ENCODE data around the gene TRIM7.
A peak's percentile ranks its signal among the peaks of the same experiment; 100 is the strongest.
"Not testable (repeated sequence)": the region's sequence is repeated elsewhere in the genome, so short reads cannot be mapped to it uniquely, and the experiment has no call there.

The TRIM7 gene

DNA sequence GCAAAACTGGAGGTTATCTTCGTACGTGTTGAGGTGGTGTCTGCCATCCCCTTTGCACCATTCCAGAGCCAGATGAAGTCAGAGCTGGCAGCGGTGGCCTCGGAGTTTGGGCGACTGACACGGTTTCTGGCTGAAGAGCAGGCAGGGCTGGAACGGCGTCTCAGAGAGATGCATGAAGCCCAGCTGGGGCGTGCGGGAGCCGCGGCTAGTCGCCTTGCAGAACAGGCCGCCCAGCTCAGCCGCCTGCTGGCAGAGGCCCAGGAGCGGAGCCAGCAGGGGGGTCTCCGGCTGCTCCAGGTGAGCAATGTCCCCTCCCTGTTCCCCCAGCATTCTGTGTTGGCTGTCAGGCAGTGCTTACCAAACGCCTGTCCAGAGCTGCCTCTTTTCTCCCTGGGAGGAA, 27.6 kb upstream of the TRIM7 start:
- no peak for DNase-seq

DNA sequence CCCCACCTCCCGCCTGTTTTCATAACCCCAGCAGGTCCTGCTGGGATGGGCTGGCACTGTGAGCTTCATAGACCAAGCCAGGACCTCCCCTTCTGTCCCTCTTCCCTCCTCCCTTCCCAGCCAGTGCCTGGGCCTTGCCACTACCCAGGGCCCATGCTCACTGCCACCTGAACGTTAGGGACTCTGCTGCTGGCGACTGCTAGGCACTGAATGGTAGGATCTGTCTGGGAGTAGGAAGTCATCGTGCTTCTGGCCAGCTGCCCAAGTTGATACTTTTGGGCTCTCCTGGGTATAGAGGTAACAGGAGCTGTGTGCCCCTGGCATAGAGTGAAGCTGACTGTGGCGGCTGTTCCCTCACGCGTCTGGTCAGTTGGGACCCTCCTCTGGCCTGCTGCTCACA, 26.4 kb upstream of the TRIM7 start:
- DNase-seq, result no peak

DNA sequence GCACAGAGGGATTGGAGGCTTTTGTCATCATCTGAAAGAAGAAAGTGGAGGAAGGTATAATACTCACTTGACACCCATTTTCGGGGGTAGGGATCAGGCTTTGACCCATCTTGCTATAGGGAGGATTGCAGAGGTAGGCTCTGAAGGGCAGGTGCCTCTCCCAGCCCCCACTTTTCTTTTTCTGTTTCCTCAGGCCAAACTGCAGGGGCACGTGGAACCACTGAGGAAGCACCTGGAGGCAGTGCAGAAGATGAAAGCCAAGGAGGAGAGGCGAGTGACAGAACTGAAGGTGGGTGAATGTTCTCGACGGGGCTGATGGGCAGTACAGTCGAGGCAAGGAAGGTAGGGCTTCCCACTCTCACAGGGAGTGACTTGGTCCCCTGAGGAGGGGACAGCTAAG, 25.6 kb upstream of the TRIM7 start:
- DNase-seq, result no peak

DNA sequence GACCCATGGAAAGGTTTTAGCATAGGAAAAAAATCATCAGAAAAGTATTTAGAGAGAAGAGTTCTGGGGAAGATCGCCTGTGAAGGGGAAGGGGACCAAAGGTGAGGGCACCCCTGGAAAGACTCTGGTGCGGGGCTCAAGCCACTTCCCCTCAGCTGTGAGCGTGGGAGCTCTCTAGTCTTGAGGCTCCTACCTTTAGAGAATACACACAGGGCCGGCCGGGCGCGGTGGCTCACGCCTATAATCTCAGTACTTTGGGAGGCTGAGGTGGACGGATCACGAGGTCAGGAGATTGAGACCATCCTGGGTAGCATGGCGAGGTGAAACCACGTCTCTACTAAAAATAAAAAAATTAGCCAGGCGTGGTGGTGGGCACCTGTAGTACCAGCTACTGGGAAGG, 25.0 kb upstream of the TRIM7 start:
- no peak for DNase-seq

DNA sequence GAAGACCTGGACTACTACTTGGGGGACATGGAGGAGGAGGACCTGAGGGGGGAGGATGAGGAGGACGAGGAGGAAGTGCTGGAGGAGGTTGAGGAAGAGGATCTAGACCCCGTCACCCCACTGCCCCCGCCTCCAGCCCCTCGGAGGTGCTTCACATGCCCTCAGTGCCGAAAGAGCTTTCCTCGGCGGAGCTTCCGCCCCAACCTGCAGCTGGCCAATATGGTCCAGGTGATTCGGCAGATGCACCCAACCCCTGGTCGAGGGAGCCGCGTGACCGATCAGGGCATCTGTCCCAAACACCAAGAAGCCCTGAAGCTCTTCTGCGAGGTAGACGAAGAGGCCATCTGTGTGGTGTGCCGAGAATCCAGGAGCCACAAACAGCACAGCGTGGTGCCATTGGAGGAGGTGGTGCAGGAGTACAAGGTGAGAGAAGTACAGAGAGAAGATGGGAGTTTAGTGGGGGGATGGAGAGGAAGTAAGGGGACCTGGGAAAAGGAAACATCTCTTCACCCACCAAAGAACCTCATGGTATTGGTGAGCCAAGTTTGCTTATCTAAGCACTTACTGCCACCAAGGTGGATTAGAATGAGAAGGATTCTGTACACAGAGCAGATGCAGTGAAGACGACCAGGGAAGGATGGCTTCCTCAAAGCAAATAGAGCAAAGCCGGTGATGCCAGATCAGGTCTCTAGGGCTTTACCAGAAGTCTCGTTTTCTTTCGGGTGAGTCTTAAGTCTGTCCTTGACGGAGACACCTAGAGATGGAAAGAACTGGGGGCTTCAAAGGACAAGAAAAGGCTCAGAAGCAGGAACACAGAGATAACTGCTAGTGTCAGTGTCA, 19.6 kb upstream of the TRIM7 start:
- no peak for DNase-seq

DNA sequence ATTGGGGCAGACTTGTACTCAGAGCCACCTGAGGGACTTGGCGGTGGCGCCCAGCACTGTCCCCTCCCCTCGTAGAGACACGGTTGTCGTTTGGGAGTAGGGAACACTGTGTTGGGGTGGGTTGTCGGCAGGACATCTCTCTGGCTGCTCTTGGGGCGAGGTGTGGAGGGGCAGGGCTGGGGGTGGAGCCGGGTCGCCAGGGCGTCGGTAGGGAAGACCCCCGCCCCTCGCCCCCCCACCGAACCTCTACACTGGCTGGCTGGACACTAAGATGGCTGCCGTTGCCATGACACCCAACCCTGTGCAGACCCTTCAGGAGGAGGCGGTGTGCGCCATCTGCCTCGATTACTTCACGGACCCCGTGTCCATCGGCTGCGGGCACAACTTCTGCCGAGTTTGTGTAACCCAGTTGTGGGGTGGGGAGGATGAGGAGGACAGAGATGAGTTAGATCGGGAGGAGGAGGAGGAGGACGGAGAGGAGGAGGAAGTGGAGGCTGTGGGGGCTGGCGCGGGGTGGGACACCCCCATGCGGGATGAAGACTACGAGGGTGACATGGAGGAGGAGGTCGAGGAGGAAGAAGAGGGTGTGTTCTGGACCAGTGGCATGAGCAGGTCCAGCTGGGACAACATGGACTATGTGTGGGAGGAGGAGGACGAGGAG, 18.9 kb upstream of the TRIM7 start:
- no peak for DNase-seq

DNA sequence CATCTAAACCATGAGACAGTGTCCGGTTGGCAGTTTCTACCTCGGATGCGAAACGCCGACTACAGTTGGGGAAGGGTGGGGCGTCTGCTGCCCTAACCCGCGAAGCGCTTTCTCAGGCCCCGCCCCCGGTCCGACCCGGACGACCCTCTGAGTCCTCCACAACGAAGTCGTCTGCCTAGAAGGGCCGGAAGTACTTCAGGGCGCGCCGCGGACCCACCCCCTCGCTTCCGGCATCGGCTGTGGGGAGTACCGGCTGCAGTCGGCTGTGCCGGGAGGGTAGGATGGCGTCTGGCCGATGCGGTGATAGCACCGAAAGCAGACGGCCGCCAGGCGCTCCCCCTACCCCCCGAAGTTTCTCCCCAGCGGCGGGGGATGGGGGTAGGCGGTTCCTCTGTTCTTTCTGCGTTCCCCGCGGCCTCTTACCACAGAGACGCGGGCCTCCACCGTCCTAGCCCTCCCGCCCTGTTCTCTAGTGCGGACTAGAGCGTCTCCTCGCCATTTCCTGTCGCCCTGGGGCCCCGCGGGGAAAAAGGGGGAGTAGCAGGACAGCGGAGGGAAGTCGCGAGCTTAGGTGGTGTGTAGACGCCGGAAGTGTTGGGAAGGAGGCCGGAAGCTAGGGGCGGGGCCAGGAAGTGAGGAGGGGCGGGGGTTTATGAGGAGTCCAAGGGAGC, 18.2 kb upstream of the TRIM7 start, which contains the start of gene TRIM41:
Gene TRIM41 (plus strand): TSS at position 224 of the 671 bp plus-strand sequence. CDS start 719 bp downstream, outside the sequence.
- peak; percentile 75 for DNase-seq

DNA sequence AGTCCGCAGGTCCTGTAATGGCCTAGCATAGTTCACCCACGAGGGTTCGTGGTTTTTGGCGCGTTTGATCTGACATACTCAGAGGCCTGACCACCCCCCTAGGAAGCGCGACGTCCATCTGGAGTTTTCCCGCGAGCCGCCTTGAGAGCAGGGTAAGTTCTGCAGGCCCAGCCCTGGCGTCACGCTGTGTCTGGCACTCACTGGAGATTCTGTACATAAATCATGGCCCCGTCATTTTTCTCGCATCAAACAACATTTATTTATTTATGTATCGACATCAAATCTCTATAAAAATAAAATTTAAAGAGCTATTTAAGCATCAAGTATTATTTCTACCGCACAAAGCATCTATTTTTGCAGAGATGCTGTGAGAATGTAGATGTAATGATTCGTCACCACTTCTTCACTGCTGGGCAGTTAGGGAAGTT, 17.6 kb upstream of the TRIM7 start:
- no peak for DNase-seq

DNA sequence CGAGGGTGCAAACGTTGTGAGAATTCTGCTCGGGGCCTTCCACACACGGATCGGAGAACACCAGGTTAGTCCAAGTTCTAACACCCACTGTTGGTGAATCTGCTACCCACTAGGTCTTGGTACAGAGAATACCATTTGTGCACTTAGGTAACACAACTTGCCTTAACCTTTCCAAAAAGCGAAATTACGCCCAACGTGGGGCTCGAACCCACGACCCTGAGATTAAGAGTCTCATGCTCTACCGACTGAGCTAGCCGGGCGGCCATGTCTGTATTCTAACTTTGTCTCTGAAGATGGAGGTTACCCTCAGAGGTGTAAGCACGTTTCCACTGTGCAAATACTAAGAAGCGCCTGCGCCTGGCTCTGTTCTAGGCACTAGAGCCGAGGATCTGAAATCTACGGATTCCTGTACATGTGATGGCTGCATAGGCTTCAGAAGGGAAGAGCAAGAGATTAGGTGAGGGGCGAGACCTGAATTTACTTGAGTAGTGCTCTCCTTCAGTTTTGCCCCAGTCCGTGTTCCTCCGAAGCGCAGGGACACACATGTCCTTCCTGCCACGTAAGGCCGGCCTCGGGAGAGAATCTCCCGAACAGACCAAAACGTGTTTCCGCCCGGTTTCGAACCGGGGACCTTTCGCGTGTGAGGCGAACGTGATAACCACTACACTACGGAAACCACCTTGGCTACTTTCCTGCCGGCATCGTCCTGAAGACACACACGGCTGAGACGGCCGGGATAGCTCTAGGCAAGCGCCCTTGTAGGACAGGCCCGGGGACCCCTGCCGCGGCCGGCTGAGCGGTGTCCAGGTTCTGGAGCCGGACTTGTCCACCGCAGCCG, 17.0 kb upstream of the TRIM7 start:
- DNase-seq, result no peak

DNA sequence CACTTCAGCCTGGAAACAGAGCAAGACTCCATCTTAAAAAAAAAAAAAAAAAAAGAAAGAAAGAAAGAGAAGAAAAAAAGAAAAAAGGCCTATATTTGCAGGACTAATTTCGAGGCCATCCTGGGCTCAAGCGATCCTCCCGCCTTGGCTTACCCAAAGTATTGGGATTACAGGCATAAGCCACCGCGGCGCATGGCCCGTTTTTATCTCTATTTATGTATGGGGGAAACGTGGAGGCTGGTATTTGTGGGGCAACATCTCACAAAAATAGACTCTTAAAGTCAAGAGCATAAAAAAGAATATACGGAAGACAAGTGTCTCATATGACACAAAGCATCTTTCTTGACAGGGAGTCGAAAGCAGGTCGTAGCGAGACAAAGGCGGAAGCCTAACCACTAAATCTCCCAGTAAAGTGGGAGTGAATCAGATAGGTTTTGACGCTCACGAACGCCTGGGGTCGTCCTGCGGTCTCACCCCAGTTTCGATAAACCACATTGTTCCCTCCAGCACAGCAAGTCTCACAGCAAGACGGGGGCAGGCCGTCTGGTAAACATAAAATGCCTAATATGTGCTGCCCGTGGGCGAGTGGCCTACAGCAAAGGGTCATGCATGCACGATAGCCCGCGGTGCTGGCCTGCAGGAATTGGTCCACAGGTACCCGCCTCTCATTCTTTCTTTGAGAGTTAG, 16.3 kb upstream of the TRIM7 start:
- no peak for DNase-seq

DNA sequence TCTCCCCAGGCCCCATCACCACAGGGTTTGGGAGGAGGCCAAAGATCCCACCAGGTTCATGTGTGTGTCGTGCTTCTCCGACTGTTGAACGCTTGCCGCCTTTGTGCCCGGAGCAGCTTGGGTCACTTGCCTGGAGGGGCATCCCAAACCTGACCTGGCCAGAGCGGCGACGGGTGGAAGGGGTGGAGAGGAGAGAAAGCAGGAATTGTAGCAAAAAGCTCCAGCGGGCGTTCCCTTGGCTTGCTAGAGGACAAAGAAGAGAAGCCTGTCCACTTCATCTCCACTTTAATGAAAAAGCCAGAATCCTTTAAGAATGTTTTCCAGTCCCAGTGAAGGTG, 15.2 kb upstream of the TRIM7 start:
- DNase-seq, result no peak

DNA sequence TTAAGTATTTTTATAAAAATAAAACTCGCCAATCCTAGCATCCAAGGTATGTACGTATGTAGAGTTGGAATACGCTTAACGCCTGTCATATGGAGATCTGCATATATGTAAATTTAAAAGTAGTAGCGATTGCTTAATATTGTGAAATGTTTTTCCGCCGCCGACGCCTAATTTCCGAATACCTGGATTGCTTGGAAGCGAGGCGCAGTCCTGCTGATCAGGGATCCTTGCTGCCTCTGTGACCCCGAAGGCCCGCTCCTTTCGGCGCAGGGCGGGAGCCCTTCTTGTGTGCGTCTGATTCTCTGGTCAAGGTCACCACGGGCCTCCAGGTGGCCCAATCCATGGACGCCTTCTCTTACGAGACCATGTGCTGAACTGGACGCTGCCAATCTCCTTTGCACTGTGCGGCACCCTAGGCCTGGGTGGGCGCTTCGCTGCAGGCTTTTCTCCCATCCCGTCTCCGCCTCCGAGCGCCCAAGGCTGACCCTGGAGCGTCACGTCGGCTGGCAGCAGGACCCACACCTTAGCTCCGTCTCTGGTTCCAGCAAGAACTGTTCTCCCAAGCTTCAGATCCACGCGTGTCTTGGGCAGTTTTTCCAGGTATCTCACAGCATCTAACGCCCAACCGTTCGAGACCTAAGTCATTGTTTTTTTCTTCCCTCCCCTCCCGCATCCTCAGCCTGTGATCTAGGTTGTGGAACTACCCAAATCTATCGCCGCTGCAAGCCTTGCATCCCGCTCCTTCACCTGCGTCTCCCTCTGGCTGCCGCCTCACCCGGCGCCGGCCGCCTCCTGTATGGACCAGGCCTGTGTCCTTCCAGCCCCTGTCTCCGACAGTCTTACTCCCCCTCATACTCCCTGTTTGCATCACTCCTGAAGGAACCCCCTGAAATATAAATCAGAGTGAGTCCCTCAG, 14.5 kb upstream of the TRIM7 start:
- DNase-seq, result no peak

DNA sequence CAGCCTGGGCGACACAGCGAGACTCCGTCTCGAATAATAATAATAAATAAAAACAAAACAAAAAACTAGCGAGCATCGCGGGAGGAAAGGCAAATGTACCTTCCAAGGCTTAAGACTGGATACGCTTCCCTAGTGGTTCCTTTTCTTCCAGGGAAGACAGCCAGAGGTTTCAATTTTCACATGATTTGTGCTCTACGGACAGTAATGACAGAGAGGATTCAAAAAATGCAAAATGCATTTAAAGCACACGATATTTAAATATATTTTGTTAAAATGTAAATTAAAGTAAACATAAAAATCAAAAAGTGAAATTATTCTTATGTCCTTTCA, 13.8 kb upstream of the TRIM7 start:
- DNase-seq, result no peak

DNA sequence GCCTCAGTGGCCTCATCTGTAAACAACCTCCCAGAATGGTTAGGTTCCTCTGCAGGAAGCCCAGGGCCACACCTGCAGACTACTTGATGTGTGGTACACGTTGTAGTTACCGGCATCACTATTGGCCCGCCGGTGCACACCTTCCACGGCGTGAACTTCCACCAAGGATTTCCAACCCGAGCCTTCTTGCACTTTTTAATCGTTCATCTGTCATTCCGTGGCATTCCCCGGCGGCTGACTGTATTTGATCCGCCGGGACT, 12.7 kb upstream of the TRIM7 start:
- no peak for DNase-seq

DNA sequence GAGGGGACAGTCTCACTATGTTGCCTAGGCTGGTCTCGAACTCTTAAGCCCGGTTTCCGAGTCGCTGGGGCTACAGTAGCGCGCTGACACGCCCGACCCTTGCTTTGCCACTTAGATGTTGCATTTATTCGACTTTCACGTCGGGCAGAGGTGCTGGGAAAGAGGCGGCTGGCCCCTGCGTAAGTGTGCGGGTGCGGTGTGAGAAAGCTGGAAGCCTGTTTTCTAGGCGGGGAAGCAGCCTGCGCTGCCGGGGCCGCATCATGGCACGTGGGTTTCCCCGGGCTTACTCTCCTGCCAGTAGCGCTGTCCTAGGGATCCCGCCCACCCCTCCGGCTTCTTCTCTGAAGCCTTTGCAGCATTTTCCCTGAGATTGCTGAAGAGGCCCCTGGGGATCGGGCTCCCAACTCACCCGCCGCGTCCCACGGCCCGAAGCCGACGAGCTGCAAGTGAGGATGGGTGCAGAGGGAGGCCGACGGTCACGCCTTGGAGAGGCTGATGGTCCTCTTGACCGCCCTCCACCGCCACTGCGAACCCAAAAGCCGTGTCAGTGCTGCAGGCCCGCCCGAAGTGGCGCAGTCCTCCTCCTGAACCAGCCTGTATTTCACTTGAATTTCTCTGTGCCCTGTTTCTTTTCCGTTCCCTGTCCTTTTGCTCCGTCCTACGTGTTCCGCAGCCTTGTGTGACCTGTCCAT, 12.3 kb upstream of the TRIM7 start:
- no peak for DNase-seq

DNA sequence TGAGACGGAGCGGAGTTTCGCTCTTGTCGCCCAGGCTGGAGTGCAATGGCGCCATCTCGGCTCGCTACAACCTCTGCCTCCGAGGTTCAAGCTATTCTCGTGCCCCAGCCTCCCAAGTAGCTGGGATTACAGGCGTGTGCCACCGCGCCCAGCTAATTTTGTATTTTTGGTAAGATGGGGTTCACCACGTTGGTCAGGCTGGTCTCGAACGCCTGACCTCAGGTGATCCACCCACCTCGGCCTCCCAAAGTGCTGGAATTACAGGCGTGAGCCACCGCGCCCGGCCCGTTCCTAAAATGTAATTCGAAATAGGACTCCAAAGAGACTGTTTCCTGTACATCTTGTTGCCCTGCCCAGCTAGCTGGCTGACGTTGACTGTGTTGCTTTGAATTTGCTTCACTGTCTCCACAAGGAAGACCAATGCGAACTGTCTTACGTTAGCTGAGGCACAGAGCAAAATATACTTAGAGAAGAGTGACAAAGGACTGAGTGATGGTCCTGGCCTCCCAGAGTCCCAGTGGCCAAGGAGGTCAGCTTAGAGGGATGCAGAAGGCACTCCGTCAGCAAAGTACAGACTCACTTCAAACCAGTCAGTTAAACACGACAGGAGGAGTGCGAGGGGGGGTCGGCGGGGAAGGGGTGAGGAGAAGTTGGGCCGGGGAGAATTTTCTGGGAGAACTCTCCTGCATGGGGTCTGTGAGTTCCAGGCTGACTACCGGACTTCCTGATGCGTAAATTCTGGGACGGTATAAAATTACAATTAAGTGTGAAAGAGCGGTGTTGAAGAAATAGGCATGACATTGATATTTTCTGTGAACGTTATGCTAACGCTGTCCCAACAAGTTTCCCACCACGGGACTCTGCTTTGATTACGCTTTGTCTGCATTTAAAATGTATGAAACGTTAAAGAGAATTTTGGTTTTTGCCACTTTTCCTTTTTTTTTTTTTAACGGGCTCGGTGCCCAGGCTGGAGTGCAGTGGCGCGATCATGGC, 11.3 kb upstream of the TRIM7 start:
- DNase-seq, result no peak

DNA sequence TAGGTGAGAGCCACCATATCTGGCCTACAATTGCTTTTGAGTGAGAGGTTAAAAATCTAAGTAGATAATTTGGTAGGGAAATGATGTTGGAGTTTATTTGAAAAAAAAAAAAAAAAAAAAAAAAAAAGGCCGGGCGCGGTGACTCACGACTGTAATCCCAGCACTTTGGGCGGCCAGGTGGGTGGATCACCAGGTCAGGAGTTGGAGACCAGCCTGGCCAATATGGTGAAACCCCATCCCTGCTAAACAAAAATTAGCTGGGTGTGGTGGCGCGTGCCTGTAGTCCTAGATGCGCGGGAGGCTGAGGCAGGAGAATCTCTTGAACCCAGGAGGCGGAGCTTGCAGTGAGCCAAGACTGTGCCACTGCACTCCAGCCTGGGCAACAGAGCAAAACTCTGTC, 9.3 kb upstream of the TRIM7 start:
- not testable (repeated sequence) for DNase-seq

DNA sequence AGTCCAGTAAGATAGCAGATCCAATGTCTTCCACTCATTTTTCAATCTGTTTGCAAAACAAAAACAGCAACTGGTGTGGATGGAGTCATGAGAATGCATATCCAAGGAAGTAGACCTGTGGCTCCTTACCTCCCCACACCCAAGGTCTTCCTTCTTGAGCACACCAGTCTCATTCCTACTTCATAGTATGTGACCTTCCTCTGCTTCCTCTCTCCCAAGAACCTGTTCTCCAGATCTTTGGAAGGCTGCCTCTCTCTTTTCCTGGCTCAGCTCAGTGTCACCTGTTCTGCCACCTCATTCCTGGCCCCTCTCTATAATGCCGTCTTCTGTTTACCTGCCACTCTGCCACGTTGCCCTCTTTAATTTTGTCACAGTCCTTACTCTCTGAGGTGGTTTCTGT, 7.9 kb upstream of the TRIM7 start:
- no peak for DNase-seq

DNA sequence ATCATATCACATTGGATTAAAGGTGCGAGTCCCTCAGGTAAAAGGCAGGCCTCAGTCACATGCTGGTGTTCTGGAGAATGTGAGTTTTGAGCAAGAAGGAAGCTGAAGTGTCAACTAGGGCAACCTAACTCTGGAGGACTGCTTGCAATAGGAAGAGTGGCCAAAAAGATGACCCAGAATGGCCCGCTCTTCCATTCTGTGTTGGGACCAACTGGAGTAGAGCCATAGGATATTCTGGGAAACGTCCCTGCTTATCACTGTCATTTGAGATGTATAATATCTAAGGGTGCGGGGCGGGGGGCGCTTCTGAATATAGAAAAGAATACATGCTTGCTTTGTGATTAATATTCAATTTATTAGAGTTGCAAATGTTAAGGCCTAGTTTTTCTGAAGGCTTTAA, 7.1 kb upstream of the TRIM7 start:
- DNase-seq, result no peak

DNA sequence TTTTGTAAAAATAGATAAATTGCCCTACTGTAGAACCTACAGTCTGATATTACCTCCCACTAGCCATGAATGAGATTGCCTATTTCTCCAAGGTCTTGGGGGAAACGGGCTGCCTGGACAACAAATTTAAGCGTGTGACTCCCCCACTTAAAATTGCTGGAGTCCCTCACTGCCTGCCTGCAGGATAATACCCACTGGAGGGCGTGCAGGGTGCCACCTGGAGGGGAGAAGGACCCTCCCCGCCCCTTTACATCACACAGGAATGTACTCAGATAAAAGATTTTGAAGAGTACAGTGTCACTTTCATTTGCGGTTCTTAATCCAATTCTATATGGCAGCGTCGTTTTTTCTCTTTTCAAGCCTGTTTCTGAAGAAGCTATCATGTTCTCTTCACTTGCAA, 6.2 kb upstream of the TRIM7 start:
- no peak for DNase-seq

Measured in 8988T (cell line).